WI38 (cell line): Measurements from ENCODE around the gene TMEM72.

Experiments
- H3K4me3 ChIP-seq: 2 replicates; pipeline ENCODE4 v1.5.1; 2011; ENCODE audit warnings: low read depth, mild to moderate bottlenecking, control low read depth, low read length
- TF ChIP-seq, protein P1 (sequence below): IDR thresholded peaks from 2 replicates; pipeline ENCODE4 v1.5.1; 2012; ENCODE audit warnings: low read depth, mild to moderate bottlenecking, control low read depth, low read length

Gene TMEM72

DNA sequence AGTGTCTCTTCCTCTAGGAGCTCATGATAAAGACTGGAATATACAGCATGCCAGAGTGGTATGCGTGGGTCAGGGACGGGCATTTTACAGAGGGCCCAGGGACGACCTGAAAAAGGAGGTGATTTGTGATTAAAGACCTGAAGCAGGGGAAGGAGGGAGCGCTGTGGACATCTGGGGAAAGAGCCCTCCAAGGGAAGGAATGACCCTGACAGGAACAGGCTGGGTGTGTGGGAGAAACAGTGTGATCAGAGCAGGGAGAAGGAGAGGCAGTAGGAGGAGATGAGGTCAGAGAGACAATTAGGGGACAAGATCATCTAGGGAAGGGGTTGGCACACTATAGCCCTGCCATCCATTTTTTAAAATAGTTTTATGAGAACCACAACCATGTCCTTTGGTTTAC is 45.1 kb downstream of the TMEM72 start:
- no peak overlapping the region for H3K4me3 ChIP-seq

DNA sequence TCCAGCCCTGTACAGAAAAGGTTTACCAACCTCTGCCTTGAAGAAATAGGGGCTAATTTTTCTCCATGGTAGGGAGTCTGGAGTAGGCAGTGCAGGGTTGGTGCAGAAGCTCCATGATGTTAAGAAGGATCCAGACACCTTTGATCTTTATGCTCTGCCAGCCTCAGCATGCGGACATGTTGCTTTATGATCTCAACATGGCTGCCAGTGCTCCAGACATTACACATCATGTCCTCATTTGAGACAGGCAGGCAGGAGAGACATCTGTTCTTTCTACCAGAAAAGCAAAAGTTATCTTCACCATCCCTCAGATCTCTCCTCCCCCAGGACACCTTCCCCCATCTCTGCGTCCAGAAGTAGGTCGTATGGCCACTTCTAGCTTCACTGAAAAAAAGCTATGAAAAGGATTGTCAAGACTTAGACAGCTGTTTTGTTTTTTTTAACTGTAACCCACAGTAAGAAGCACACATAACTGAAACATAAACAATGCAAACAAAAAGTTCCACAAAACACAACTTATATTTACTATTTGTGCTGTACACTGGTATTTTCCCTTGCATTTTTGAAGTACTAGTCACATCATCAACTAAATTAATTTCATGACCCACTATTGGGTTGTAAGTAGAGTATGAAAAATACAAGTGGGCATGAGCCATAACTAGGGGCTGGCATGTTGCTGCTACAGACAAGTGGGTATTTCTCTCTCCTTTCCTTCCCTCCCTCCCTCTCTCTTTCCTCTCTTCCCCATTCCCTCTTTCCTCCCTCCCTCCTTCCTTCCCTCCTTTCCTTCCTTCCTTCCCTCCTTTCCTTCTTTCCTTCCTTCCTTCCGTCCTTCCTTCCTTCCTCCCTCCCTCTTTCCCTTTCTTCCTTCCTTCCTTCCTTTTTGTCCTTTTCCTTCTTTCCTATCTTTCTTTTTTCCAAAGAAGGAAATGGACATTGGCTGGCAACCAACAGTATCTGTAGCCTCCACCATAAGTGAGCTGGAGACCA is 45.9 kb downstream of the TMEM72 start:
- TF ChIP-seq, protein P1, sequence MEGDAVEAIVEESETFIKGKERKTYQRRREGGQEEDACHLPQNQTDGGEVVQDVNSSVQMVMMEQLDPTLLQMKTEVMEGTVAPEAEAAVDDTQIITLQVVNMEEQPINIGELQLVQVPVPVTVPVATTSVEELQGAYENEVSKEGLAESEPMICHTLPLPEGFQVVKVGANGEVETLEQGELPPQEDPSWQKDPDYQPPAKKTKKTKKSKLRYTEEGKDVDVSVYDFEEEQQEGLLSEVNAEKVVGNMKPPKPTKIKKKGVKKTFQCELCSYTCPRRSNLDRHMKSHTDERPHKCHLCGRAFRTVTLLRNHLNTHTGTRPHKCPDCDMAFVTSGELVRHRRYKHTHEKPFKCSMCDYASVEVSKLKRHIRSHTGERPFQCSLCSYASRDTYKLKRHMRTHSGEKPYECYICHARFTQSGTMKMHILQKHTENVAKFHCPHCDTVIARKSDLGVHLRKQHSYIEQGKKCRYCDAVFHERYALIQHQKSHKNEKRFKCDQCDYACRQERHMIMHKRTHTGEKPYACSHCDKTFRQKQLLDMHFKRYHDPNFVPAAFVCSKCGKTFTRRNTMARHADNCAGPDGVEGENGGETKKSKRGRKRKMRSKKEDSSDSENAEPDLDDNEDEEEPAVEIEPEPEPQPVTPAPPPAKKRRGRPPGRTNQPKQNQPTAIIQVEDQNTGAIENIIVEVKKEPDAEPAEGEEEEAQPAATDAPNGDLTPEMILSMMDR, result no peak

More for the DNA sequence above, 45.1 kb downstream of the TMEM72 start:
- TF ChIP-seq, protein P1, result no peak

GRCh38 chr10:44958196-44958897 is 47.2 kb downstream of the TMEM72 start:
- TF ChIP-seq, protein P1, result no peak
- peak overlapping the region; percentile 75 for H3K4me3 ChIP-seq

More for the DNA sequence above, 45.9 kb downstream of the TMEM72 start:
- H3K4me3 ChIP-seq, result no peak overlapping the region

GRCh38 chr10:44958898-44959246 is 47.7 kb downstream of the TMEM72 start:
- peak overlapping the region; percentile 75 for H3K4me3 ChIP-seq
- TF ChIP-seq, protein P1, result no peak

DNA sequence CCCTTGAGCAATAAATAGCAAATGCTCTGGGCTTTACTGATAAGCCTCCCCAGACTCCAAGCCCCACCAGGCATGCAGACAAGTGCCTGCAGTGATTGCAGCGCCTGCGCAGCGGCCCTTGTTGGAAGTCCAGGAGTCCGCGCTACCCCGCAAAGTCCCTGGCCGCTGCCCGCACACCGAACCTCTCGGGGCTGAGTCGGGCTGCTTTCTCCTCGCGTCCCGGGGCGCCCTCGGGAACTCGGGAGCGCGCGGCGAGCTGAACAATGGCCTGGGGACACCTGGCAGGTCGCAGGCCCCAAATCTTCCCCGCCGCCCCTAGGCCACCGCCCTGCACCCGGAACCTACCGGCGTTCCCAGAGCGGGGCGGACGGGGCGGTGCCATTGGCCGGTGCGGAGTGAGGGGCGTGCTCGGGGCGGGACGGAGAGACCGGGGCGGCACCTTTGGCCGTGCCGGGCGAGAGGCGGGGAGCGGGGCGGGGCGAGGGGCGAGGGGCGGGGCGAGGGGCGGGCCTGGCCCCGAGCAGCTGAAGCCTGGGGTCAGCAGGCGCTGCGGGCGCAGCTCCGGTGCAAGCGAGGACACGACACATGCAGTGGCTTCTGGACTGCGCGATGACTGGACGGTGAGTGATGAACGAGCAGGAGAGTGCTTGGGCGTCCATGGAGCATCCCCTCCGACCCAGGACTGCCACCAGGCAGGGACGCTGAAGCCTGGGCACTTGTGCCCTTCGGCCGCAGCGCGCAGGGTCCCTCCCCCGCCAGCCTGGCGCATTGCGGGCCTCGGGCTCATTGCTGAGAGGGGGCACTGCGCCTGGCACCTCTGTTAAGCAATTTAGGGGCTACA is 48.3 kb downstream of the TMEM72 start, which contains the start of gene RASSF4:
Gene RASSF4, plus strand, starts transcription at position 556 of the 841 bp plus-strand sequence. CDS start 10,401 bp downstream, outside the sequence.
- peak within 1 kb of the TSS; percentile 75 for H3K4me3 ChIP-seq
- TF ChIP-seq, protein P1, result no peak

- H3K4me3 ChIP-seq, result peak overlapping the region; percentile 75
- TF ChIP-seq, protein P1, result no peak
Measured at GRCh38 chr10:44960088-44960460, 48.9 kb downstream of the TMEM72 start.
